ENCODE data around the gene CEND1.

- TF ChIP-seq CTCF (conservative IDR thresholded peaks at IDR 0.05 in 1 of 2, IDR thresholded peaks at IDR 0.05 in 1 of 2; ENCODE audit: extremely low read depth in 1 of 2, insufficient read depth in 1 of 2, low read depth in 1 of 2, low read length in 2 of 2) (no peak), EZH2 (IDR thresholded peaks at IDR 0.05; ENCODE audit: borderline replicate concordance, low read length) (no peak)
Measured at GRCh38 chr11:763549-764321, 26.2 kb downstream of the CEND1 start.
